HCT116 (cell line): Measurements from ENCODE around the gene KRTAP10-7. TPM values are rescaled to one million over a fixed set of nuclear protein-coding genes. Genes with fewer than 3 reads are reported as not detected.
A peak's percentile ranks its signal among the peaks of the same experiment; 100 is the strongest.
"Not testable (repeated sequence)": the region's sequence is repeated elsewhere in the genome, so short reads cannot be mapped to it uniquely, and the experiment has no call there.

Experiments used
- ATAC-seq: fragments of 200-7000 bp; cut with Tn5 transposase; 2 replicates; pipeline ENCODE4 v1.9.1; 2020; ENCODE audit warnings: mild to moderate bottlenecking, moderate library complexity
- BruUV-seq: library from RNA; stranded (reverse); fragments of 400-500 nt; replicated peaks from 2 replicates; lab custom pipeline; 2021; lab: Mats Ljungman, UMichigan
- CTCF ChIA-PET: fragments of 300-600 bp; sonication (Branson Sonifier 250); formaldehyde crosslinking; loops from one replicate; lab custom pipeline; 2021; ENCODE audit warnings: antibody characterized with exemption; lab: Charles Lee
- POLR2A ChIA-PET: fragments of 300-600, 350-600 bp; sonication (Branson Sonifier 250); formaldehyde crosslinking; loops from one replicate; lab custom pipeline; 2021; ENCODE audit warnings: antibody characterized with exemption; lab: Charles Lee
- RAD21 ChIA-PET, 2 experiments: fragments of 300-600 bp; sonication (Branson Sonifier 250); formaldehyde crosslinking; loops; one replicate each; lab custom pipeline; 2023; ENCODE audit warnings: low total read pairs in 2 of 2; ENCODE audit not compliant: uncharacterized antibody in 2 of 2, unreplicated experiment in 2 of 2, low non-redundant PET in 1 of 2; lab: Charles Lee
- DNase-seq: peaks from one replicate; pipeline ENCODE4 v3.0.0-alpha.2; 2010; ENCODE audit warnings: low read depth, low spot score
- H2AFZ ChIP-seq: fragments of 200-600 bp; shearing (Covaris generic), sonication (generic); 2 replicates; pipeline ENCODE4 v1.6.1; 2017; ENCODE audit warnings: low read depth, mixed run types, mixed read lengths, antibody characterized with exemption, low read length; ENCODE audit not compliant: poor library complexity, severe bottlenecking
- H3K27ac ChIP-seq: 2 replicates; pipeline ENCODE4 v1.5.1; 2012; ENCODE audit warnings: low read depth, low read length
- H3K27me3 ChIP-seq: fragments of 200-600 bp; sonication (generic); 2 replicates; pipeline ENCODE4 v1.6.1; 2016; ENCODE audit warnings: mixed run types, low read length, mixed read lengths; ENCODE audit not compliant: insufficient read depth
- H3K36me3 ChIP-seq, 2 experiments: fragments of 200-500 bp in 1 of 2; fragments of 200-600 bp in 1 of 2; sonication (Bioruptor generic) in 1 of 2; sonication (generic) in 1 of 2; 2 replicates each; pipeline versions ENCODE4 v1.5.1 to v1.6.1; 2014 to 2016; ENCODE audit warnings: low read length in 2 of 2, inconsistent platforms in 1 of 2, mixed read lengths in 1 of 2, mixed run types in 1 of 2; ENCODE audit not compliant: insufficient read depth in 2 of 2, control insufficient read depth in 1 of 2
- H3K4me1 ChIP-seq, 2 experiments: fragments of 200-600 bp in 1 of 2; sonication (generic) in 1 of 2; 2 replicates each; pipeline versions ENCODE4 v1.5.1 to v1.6.1; 2012 to 2017; ENCODE audit warnings: low read length in 2 of 2, inconsistent platforms in 1 of 2, mild to moderate bottlenecking in 1 of 2, mixed read lengths in 1 of 2, mixed run types in 1 of 2, moderate library complexity in 1 of 2; ENCODE audit not compliant: insufficient read depth in 2 of 2, control insufficient read depth in 1 of 2
- H3K4me2 ChIP-seq: fragments of 200-600 bp; sonication (generic); 2 replicates; pipeline ENCODE4 v1.6.1; 2017; ENCODE audit warnings: mixed run types, low read length, mixed read lengths
- H3K4me3 ChIP-seq, 2 experiments: fragments of 200-600 bp in 1 of 2; sonication (generic) in 1 of 2; replicated peaks in 1 of 2; 2 replicates each; pipeline ENCODE4 v1.5.1; 2011 to 2016; ENCODE audit warnings: low read length in 2 of 2, control low read depth in 1 of 2, low read depth in 1 of 2, mild to moderate bottlenecking in 1 of 2, mixed read lengths in 1 of 2, mixed run types in 1 of 2
- H3K79me2 ChIP-seq: fragments of 200-600 bp; sonication (generic); 2 replicates; pipeline ENCODE4 v1.6.1; 2017; ENCODE audit warnings: mild to moderate bottlenecking, mixed run types, low read length, moderate library complexity, mixed read lengths; ENCODE audit not compliant: insufficient read depth
- H3K9ac ChIP-seq: fragments of 200-600 bp; sonication (generic); 2 replicates; pipeline ENCODE4 v1.6.1; 2016; ENCODE audit warnings: low read length, mixed read lengths
- H3K9me2 ChIP-seq: fragments of 200-600 bp; sonication (generic), shearing (Covaris generic); 2 replicates; pipeline ENCODE4 v1.6.1; 2017; ENCODE audit warnings: mixed run types, mild to moderate bottlenecking, moderate library complexity; ENCODE audit not compliant: insufficient read depth
- H3K9me3 ChIP-seq, 2 experiments: fragments of 200-500 bp in 1 of 2; fragments of 200-600 bp in 1 of 2; sonication (Bioruptor generic) in 1 of 2; sonication (generic) in 1 of 2; 2 replicates each; pipeline ENCODE4 v1.6.1; 2014 to 2017; ENCODE audit warnings: low read length in 2 of 2, mixed read lengths in 2 of 2, inconsistent platforms in 1 of 2, low read depth in 1 of 2, mild to moderate bottlenecking in 1 of 2, mixed run types in 1 of 2, moderate library complexity in 1 of 2; ENCODE audit not compliant: control insufficient read depth in 1 of 2, insufficient read depth in 1 of 2
- H4K20me1 ChIP-seq: fragments of 200-600 bp; sonication (generic), shearing (Covaris generic); 2 replicates; pipeline ENCODE4 v1.6.1; 2017; ENCODE audit warnings: mixed run types, mild to moderate bottlenecking, moderate library complexity; ENCODE audit not compliant: insufficient read depth
- CBX3 ChIP-seq: IDR thresholded peaks from 2 replicates; pipeline ENCODE4 v1.6.1; 2012; ENCODE audit warnings: low read depth
- CEBPB ChIP-seq: IDR thresholded peaks from 2 replicates; pipeline ENCODE4 v1.6.1; 2012; ENCODE audit warnings: low read depth
- ELF1 ChIP-seq: IDR thresholded peaks from 2 replicates; pipeline ENCODE4 v1.6.1; 2012; ENCODE audit warnings: low read depth, borderline replicate concordance
- EZH2 ChIP-seq: fragments of 200-600 bp; sonication (generic); IDR thresholded peaks from 2 replicates; pipeline ENCODE4 v1.6.1; 2017; ENCODE audit warnings: antibody characterized with exemption, mixed run types
- EZH2phosphoT487 ChIP-seq: fragments of 200-600 bp; IDR thresholded peaks from 2 replicates; pipeline ENCODE4 v1.6.1; 2018; ENCODE audit warnings: antibody characterized with exemption, borderline replicate concordance
- FOSL1 ChIP-seq: IDR thresholded peaks from 2 replicates; pipeline ENCODE4 v1.6.1; 2012; ENCODE audit warnings: low read depth
- POLR2A ChIP-seq: IDR thresholded peaks from 2 replicates; pipeline ENCODE4 v1.7.0; 2011; ENCODE audit warnings: borderline replicate concordance; ENCODE audit not compliant: insufficient read depth, insufficient read length; ENCODE audit errors: extremely low read depth
- RAD21 ChIP-seq: IDR thresholded peaks from 2 replicates; pipeline ENCODE4 v1.6.1; 2012; ENCODE audit warnings: low read depth, mild to moderate bottlenecking
- ZNF274 ChIP-seq: fragments of 200-500 bp; sonication (Bioruptor generic); IDR thresholded peaks from 2 replicates; pipeline ENCODE4 v1.6.1; 2014; ENCODE audit warnings: mild to moderate bottlenecking, low read depth, low read length, inconsistent platforms
- intact Hi-C: fragments of 100-400 bp; cut with micrococcal nuclease; formaldehyde crosslinking; loops from 2 replicates; pipeline ENCODE4 v1.10.0; 2022
- total RNA-seq: library from RNA; stranded (reverse); gene quantifications from one replicate; pipeline ENCODE4 v1.2.1, GENCODE V29; 2021; ENCODE audit not compliant: unreplicated experiment
- TF ChIP-seq, protein P1 (sequence below), 3 experiments: fragments of 200-600 bp in 1 of 3; sonication (generic) in 1 of 3; IDR thresholded peaks in 2 of 3; conservative IDR thresholded peaks in 1 of 3; 2 replicates each; pipeline ENCODE4 v1.5.1; 2012 to 2017; ENCODE audit warnings: low read depth in 2 of 3, low read length in 2 of 3, antibody characterized with exemption in 1 of 3, borderline replicate concordance in 1 of 3, control low read depth in 1 of 3, mild to moderate bottlenecking in 1 of 3, mixed read lengths in 1 of 3, mixed run types in 1 of 3, moderate library complexity in 1 of 3; ENCODE audit not compliant: insufficient read depth in 1 of 3
- TF ChIP-seq, protein P2 (sequence below): IDR thresholded peaks from 2 replicates; pipeline ENCODE4 v1.6.1; 2012; ENCODE audit warnings: low read depth

KRTAP10-7 gene
- total RNA-seq, 1 experiment from 2014 or later, result not detected

DNA sequence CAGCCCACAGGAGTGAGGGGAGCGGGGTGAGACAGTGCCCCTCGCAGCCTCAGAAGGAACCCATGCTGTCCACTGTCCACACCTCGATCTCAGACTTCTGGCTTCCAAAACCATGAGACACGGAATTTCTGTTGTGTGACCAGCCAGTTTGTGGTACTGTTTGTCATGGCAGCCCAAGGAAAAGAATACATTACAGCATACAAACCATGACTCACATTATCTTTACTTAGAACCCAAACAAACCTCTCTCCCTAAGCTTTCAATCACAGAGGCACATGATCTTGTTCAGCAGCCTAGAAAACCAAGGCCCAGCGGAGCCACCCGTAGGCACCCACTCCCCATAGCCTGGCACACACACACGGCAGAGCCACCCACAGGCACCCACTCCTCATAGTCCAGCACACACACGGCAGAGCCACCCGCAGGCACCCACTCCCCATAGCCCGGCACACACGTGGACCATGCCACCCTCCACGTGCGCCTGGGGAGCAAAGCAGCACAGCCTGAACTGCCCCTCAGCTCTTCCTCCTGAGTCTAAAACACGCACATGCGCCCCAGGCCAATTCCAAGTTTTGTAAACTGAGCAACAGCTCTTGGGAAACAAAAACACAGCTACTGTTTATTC, 27.3 kb upstream of the KRTAP10-7 start:
- Histone ChIP-seq H3K79me2 (no peaks in the 10 kb centered on the region), H3K4me1 (peaks cover 0 to 3% of the 10 kb centered on the region in 2 experiments; a peak in 1 of 4 replicates), H3K9me2 (no peaks in the 10 kb centered on the region)
- no peak for ATAC-seq
- CTCF ChIA-PET, result no interaction called here
- intact Hi-C loops, result no loop called here
- TF ChIP-seq CBX3, result no peak
- TF ChIP-seq FOSL1, result no peak
- no peak for TF ChIP-seq EZH2phosphoT487
- no peak for TF ChIP-seq POLR2A
- TF ChIP-seq CEBPB, result no peak
- no peak for TF ChIP-seq ELF1
- TF ChIP-seq, protein P1, sequence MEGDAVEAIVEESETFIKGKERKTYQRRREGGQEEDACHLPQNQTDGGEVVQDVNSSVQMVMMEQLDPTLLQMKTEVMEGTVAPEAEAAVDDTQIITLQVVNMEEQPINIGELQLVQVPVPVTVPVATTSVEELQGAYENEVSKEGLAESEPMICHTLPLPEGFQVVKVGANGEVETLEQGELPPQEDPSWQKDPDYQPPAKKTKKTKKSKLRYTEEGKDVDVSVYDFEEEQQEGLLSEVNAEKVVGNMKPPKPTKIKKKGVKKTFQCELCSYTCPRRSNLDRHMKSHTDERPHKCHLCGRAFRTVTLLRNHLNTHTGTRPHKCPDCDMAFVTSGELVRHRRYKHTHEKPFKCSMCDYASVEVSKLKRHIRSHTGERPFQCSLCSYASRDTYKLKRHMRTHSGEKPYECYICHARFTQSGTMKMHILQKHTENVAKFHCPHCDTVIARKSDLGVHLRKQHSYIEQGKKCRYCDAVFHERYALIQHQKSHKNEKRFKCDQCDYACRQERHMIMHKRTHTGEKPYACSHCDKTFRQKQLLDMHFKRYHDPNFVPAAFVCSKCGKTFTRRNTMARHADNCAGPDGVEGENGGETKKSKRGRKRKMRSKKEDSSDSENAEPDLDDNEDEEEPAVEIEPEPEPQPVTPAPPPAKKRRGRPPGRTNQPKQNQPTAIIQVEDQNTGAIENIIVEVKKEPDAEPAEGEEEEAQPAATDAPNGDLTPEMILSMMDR (IDR thresholded peaks at IDR 0.05 in 2 of 3, conservative IDR thresholded peaks at IDR 0.05 in 1 of 3; ENCODE audit: borderline replicate concordance in 1 of 3, insufficient read depth in 1 of 3, low read depth in 2 of 3, low read length in 2 of 3), result no peak
- TF ChIP-seq EZH2, result no peak
- TF ChIP-seq, protein P2, sequence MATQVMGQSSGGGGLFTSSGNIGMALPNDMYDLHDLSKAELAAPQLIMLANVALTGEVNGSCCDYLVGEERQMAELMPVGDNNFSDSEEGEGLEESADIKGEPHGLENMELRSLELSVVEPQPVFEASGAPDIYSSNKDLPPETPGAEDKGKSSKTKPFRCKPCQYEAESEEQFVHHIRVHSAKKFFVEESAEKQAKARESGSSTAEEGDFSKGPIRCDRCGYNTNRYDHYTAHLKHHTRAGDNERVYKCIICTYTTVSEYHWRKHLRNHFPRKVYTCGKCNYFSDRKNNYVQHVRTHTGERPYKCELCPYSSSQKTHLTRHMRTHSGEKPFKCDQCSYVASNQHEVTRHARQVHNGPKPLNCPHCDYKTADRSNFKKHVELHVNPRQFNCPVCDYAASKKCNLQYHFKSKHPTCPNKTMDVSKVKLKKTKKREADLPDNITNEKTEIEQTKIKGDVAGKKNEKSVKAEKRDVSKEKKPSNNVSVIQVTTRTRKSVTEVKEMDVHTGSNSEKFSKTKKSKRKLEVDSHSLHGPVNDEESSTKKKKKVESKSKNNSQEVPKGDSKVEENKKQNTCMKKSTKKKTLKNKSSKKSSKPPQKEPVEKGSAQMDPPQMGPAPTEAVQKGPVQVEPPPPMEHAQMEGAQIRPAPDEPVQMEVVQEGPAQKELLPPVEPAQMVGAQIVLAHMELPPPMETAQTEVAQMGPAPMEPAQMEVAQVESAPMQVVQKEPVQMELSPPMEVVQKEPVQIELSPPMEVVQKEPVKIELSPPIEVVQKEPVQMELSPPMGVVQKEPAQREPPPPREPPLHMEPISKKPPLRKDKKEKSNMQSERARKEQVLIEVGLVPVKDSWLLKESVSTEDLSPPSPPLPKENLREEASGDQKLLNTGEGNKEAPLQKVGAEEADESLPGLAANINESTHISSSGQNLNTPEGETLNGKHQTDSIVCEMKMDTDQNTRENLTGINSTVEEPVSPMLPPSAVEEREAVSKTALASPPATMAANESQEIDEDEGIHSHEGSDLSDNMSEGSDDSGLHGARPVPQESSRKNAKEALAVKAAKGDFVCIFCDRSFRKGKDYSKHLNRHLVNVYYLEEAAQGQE, result no peak
- TF ChIP-seq ZNF274, result no peak
- no peak for TF ChIP-seq RAD21
- TF ChIP-seq, all 23 proteins: peak for 0
- H2AFZ ChIP-seq, result no peak overlapping the region
- H3K9ac ChIP-seq, result no peak overlapping the region
- H3K4me3 ChIP-seq, result no peak overlapping the region
- BruUV-seq, result no TSS peak
- ChIA-PET POLR2A (no interaction called here), RAD21 (no interaction called here)
- no peak overlapping the region for H3K4me2 ChIP-seq
- H3K36me3 ChIP-seq, result no peaks in the 10 kb centered on the region
- H4K20me1 ChIP-seq, result no peaks in the 10 kb centered on the region
- DNase-seq, result no peak
- no peak overlapping the region for H3K27ac ChIP-seq
- H3K9me3 ChIP-seq, result peaks cover 0 to 4% of the 10 kb centered on the region in 2 experiments; a peak in 2 of 4 replicates
- H3K27me3 ChIP-seq, result peaks cover 6% of the 10 kb centered on the region; the same call in 1 of the 2 replicates

DNA sequence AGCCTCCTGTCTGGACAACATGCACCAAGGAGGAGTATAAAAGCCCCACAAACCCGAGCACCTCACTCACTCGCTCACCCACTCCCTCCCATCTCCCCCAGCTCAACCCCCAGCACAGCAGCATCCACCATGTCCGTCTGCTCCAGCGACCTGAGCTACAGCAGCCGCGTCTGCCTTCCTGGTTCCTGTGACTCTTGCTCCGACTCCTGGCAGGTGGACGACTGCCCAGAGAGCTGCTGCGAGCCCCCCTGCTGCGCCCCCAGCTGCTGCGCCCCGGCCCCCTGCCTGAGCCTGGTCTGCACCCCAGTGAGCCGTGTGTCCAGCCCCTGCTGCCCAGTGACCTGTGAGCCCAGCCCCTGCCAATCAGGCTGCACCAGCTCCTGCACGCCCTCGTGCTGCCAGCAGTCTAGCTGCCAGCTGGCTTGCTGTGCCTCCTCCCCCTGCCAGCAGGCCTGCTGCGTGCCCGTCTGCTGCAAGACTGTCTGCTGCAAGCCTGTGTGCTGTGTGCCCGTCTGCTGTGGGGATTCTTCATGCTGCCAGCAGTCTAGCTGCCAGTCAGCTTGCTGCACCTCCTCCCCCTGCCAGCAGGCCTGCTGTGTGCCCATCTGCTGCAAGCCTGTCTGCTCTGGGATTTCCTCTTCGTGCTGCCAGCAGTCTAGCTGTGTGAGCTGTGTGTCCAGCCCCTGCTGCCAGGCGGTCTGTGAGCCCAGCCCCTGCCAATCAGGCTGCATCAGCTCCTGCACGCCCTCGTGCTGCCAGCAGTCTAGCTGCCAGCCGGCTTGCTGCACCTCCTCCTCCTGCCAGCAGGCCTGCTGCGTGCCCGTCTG, 26.6 kb upstream of the KRTAP10-7 start, which contains the start of gene KRTAP10-4:
Gene KRTAP10-4, plus strand, starts transcription at position 100 of the 827 bp plus-strand sequence. Its CDS starts 30 bp downstream, at position 130.
- H3K9me2 ChIP-seq, H3K27me3 ChIP-seq, H2AFZ ChIP-seq, intact Hi-C loops, CTCF ChIA-PET, H3K4me3 ChIP-seq, H3K36me3 ChIP-seq, H3K79me2 ChIP-seq, POLR2A ChIA-PET, ATAC-seq, H3K9ac ChIP-seq, H4K20me1 ChIP-seq, H3K9me3 ChIP-seq, RAD21 ChIA-PET, BruUV-seq, H3K27ac ChIP-seq, DNase-seq, H3K4me1 ChIP-seq: not testable (repeated sequence)
- peak within 1 kb of the TSS; percentile 23 for H3K4me2 ChIP-seq
